ENCODE data around the gene PITX3. TPM values are rescaled to one million over a fixed set of nuclear protein-coding genes. Genes with fewer than 3 reads are reported as not detected.

PITX3 gene
- total and polyA plus RNA-seq, 2 experiments from 2014 or later = 0.34 TPM; not detected in 1

GRCh38 chr10:102268375-102268888, 27.1 kb upstream of the PITX3 start (continued):
- TF ChIP-seq, protein P1, sequence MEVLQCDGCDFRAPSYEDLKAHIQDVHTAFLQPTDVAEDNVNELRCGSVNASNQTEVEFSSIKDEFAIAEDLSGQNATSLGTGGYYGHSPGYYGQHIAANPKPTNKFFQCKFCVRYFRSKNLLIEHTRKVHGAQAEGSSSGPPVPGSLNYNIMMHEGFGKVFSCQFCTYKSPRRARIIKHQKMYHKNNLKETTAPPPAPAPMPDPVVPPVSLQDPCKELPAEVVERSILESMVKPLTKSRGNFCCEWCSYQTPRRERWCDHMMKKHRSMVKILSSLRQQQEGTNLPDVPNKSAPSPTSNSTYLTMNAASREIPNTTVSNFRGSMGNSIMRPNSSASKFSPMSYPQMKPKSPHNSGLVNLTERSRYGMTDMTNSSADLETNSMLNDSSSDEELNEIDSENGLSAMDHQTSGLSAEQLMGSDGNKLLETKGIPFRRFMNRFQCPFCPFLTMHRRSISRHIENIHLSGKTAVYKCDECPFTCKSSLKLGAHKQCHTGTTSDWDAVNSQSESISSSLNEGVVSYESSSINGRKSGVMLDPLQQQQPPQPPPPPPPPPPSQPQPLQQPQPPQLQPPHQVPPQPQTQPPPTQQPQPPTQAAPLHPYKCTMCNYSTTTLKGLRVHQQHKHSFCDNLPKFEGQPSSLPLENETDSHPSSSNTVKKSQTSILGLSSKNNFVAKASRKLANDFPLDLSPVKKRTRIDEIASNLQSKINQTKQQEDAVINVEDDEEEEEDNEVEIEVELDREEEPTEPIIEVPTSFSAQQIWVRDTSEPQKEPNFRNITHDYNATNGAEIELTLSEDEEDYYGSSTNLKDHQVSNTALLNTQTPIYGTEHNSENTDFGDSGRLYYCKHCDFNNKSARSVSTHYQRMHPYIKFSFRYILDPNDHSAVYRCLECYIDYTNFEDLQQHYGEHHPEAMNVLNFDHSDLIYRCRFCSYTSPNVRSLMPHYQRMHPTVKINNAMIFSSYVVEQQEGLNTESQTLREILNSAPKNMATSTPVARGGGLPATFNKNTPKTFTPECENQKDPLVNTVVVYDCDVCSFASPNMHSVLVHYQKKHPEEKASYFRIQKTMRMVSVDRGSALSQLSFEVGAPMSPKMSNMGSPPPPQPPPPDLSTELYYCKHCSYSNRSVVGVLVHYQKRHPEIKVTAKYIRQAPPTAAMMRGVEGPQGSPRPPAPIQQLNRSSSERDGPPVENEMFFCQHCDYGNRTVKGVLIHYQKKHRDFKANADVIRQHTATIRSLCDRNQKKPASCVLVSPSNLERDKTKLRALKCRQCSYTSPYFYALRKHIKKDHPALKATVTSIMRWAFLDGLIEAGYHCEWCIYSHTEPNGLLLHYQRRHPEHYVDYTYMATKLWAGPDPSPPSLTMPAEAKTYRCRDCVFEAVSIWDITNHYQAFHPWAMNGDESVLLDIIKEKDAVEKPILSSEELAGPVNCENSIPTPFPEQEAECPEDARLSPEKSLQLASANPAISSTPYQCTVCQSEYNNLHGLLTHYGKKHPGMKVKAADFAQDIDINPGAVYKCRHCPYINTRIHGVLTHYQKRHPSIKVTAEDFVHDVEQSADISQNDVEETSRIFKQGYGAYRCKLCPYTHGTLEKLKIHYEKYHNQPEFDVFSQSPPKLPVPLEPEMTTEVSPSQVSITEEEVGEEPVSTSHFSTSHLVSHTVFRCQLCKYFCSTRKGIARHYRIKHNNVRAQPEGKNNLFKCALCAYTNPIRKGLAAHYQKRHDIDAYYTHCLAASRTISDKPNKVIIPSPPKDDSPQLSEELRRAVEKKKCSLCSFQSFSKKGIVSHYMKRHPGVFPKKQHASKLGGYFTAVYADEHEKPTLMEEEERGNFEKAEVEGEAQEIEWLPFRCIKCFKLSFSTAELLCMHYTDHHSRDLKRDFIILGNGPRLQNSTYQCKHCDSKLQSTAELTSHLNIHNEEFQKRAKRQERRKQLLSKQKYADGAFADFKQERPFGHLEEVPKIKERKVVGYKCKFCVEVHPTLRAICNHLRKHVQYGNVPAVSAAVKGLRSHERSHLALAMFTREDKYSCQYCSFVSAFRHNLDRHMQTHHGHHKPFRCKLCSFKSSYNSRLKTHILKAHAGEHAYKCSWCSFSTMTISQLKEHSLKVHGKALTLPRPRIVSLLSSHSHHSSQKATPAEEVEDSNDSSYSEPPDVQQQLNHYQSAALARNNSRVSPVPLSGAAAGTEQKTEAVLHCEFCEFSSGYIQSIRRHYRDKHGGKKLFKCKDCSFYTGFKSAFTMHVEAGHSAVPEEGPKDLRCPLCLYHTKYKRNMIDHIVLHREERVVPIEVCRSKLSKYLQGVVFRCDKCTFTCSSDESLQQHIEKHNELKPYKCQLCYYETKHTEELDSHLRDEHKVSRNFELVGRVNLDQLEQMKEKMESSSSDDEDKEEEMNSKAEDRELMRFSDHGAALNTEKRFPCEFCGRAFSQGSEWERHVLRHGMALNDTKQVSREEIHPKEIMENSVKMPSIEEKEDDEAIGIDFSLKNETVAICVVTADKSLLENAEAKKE (CRISPR knock-in tag; IDR thresholded peaks at IDR 0.05) = no peak
- TF ChIP-seq CREB1 (CRISPR knock-in tag; IDR thresholded peaks at IDR 0.05; ENCODE audit: low read depth) (no peak), CTCF (conservative IDR thresholded peaks at IDR 0.05; ENCODE audit: low read depth in 2 of 2) (no peak; a peak in 1 of 4 replicates), REST (IDR thresholded peaks at IDR 0.05; ENCODE audit: unreplicated experiment) (no peak), NANOG (IDR thresholded peaks at IDR 0.05; ENCODE audit: borderline replicate concordance) (no peak)
